Stimulated activated CD8-positive, alpha-beta memory T cell treated with anti-CD3 and anti-CD28 coated beads, Interleukin-4, amount 100 ng/mL, for 48 hours (primary cell): Measurements from ENCODE around the gene TCOF1.
"Not testable (repeated sequence)": the region's sequence is repeated elsewhere in the genome, so short reads cannot be mapped to it uniquely, and the experiment has no call there.

Source experiments
- DNase-seq: peaks from one replicate; pipeline ENCODE4 v3.0.0-alpha.2; 2020

TCOF1 gene

GRCh38 chr5:150406103-150406722, 48.7 kb downstream of the TCOF1 start:
- no peak for DNase-seq

GRCh38 chr5:150406723-150407095, 49.2 kb downstream of the TCOF1 start:
- no peak for DNase-seq

- DNase-seq: no peak
These were observed 49.7 kb downstream of the TCOF1 start for GRCh38 chr5:150407096-150407720.

GRCh38 chr5:150408231-150408943, 50.9 kb downstream of the TCOF1 start:
- no peak for DNase-seq

GRCh38 chr5:150409638-150410523, 52.4 kb downstream of the TCOF1 start:
- peak; percentile 62 for DNase-seq

GRCh38 chr5:150410524-150411244, 53.2 kb downstream of the TCOF1 start:
- DNase-seq: peak; percentile 48

DNA sequence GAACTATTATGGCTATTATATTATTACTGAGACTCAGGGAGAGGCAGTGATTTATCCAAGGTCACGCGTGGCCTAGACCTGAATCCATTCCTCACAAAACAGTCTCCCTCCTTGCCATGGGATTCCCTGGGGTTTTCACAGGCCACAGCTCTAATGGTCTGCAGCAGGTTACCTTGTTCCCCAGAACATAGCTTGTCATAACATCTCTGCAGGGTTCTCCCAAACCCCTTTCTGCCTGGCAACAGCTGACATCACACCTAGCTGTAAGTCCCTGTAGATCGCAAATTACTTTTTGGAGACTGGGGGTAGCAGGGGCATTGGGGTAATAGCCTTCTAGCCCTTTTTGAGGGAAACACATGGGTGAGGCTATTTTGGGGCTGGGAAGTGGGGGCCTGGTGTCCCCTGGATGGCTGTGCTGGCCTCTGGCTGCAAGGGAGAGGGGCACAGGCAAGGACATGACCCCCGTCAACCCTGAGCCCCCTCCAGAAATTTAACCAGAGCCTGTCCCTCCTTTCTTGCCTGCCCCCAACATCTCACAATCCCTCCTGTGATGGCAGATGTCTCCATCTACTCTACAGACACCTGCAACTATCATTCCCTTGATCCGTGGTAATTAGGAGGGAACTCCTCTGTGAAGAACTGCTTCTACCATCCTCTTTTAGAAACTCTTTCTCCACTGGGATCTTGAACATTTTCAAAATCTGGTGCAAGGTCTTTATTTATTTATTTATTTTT, 53.9 kb downstream of the TCOF1 start:
- peak; percentile 74 for DNase-seq

DNA sequence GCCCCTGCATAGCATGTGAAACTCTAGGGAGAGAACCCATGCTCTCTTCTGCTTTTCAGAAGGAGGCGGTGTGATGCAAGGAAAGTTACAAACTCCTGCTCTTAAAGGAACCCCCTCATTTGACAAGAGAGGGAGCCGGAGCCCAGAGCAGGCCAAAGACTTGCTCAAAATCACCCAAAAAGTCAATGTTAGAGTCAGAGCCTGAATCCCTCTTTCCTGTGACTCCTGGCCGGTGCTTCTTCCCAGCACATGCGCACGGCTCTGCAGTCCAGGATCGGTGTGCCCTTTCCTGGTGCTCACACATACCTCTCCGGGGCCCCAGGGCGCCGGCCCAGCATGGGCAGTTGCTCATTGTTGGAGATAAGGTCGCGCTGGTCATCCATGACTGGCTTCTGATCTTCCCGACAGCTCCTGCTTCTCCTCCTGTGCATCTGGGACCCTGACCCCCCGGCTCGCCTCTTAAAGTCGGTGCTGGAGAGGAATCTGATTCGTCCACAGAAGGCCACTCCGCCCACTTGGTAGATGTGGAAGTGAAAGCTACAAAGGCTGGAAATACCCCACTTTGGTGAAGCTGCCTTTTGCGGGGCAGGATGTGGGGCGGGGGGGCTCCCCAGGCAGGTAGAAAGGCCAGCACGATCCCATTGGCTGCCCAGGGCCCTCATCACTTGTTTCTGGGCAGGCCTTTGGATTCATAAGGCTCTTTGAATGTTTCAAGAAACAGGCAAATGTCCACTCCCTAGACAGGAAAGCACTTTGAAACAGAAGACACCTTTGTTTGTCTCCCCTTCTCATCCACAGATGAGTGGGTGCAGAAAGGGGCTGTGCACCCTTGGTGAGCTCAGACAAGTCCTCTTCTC, 55.0 kb downstream of the TCOF1 start, which contains the start of gene CD74:
Gene CD74, minus strand, starts transcription at position 592 of the 857 bp plus-strand sequence. Its CDS starts 161 bp downstream, at position 431.
- DNase-seq: peak; percentile 89

DNA sequence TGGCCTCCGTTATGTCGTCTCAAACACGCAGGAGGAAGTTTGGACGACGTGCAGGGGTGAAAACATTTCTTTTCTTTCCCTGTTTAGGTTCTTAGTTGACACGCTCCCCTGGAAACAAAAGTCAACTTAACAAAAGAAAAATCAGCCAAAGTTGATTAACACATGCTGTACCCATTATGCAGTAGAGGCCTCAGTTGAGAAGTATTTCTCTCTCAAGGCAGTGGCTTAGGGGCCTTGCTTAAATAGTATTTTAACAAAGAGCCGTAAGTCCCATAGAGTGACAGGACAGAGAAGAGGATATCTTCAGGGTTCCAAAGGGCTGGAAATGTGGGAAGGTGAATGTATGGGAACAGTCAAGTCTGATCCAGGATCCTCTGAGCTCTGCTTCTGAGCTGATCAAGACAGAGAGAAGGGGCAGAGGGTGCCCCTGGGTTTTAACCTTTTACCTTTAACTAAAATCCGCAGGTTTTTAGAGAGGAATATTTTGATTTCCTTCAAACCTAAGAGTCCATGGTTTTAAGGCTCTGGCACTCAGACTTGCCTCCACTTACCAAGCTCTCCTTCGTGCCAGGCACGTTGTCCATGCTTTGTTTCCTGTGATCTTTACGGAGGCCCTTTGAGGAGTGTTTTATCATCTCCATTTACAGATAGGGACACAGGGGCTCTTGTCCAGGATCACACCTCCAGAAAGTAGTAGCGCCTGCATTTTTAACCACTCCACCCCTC, 55.8 kb downstream of the TCOF1 start:
- DNase-seq: no peak

- not testable (repeated sequence) for DNase-seq
These were observed 56.6 kb downstream of the TCOF1 start for GRCh38 chr5:150413902-150414790.

DNA sequence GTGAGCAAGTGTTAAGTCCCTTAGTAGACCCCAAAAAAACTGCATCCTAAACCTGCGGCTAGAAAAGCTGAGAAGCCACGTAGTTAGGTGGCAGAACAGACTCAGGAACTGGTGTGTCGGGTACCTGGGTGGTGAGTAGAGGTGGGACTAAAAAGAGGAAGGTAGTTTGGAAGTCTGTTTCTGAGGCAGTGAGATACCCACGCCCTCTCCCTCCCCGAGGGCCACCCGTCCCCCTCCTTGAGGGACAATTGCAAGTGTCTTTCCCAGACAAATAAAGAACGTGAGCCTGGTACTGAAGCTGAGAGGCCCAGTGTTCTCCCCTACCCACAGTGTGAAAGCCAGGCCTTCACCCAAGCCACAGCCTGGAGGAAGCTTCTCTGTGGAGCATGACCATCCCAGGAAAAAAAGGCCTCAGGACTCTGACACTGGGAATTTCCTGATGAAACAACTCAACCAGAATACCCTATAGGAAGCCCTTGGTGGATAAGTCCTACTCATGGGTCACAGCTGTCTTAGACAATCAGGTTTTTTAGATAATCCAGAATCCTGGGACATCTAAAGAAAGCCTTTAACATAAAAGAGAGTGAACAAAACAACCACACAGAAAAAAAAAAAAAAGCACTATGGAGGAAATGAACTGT, 62.3 kb downstream of the TCOF1 start:
- no peak for DNase-seq

DNA sequence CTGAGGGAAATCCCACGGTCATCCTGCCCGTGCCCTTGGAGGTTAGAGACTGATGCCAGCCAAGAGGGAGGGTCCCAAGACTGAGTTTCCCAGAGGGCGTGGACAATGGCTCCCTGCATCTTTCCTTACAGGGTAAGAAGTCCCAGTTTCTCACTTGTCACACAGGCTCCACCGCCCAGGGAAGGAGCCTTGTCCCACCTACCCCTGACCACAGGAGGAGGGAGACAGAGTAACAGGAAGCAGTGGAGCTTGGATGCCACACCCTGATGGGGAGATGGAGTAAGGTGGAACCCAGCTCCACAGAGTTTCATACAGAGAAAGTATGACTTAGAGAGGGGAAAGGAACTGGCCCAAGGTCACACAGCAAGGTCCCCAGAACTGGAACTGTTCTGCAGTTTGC, 64.6 kb downstream of the TCOF1 start:
- no peak for DNase-seq

DNA sequence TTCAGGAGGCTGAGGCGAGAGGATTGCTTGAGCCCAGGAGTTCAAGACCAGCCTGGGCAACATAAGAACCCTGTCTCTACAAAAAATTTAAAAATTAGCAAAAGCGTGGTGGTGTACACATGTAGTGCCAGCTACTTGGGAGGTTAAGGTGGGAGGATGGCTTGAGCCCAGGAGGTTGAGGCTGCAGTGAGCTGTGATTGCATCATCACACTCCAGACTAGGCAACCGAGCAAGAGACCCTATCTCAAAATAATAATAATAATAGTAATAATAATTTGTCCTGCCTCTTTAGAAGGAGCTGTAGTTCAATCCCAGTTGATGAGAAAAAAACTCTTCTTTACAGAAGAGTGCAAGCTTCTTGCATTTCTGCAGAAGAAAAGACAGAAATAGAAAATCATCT, 65.3 kb downstream of the TCOF1 start:
- no peak for DNase-seq

DNA sequence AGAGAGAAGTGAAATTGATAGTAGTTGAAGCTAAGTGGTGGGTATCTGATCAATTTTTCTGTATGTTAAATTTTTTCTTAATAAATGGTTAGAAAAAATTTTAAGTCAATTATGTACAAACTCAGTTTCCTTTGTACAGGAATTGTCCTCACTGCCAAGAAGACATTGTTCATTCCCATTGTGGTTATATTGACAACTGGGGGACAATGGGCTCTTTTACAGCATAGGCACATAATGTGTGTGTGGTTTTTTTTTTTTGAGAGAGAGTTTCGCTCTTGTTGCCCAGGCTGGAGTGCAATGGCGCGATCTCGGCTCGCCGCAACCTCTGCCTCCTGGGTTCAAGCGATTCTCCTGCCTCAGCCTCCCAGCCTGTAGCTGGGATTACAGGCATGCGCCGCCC, 68.7 kb downstream of the TCOF1 start:
- not testable (repeated sequence) for DNase-seq

DNA sequence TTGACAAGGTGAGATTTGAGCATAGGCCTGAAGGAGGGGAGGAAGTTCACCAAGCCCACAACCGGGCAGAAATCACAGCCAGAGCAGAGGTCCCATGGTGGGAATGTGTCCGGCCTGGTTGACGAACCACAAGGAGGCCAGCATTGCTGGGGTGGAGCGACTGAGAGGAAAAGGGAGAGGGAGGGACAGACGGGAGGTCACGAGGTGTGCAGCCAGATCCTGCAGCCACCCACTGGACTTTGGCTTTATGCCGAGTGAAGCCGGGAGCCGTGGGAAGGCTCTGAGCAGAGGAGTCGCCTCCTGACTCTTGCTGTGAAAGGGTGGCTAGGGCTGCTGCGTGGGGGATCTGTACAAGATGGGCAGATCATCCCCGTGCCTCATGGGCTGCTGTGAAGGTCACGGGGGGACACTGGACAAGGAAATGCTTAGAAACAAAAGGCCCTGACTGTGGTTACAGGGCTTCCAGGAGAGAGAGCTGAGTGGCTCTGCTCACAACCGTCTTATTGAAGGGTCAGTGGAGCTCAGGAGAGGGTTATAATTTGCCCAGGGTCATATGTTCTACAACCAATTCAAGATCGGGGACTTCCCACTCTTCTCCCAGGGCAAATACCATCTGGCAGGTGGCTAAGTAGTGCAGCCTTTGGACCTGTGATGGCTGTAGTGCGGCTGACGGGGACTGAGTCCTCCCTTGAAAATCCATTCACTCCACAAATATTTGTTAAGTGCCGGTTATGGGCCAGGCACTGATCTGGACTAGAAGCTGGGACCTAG, 70.8 kb downstream of the TCOF1 start:
- no peak for DNase-seq

- no peak for DNase-seq
These were observed 71.5 kb downstream of the TCOF1 start for GRCh38 chr5:150428978-150429377.

- DNase-seq: no peak
These were observed 71.9 kb downstream of the TCOF1 start for GRCh38 chr5:150429410-150429873.
